ENCODE results near the gene SEC24C.
A peak's percentile ranks its signal among the peaks of the same experiment; 100 is the strongest.

Gene SEC24C

GRCh38 chr10:73801253-73801590 is 57.0 kb downstream of the SEC24C start:
- TF ChIP-seq CTCF (IDR thresholded peaks at IDR 0.05; ENCODE audit: insufficient read depth, low read depth, low read length, missing control alignments), result no peak
- no peak overlapping the region for H3K4me3 ChIP-seq (ENCODE audit: low read length)
- DNase-seq (ENCODE audit: low read depth), result no peak

- no peak overlapping the region for H3K4me3 ChIP-seq (ENCODE audit: low read length)
- DNase-seq (ENCODE audit: low read depth), result peak; percentile 67
- no peak for TF ChIP-seq CTCF (IDR thresholded peaks at IDR 0.05; ENCODE audit: insufficient read depth, low read depth, low read length, missing control alignments)
Measured at GRCh38 chr10:73802276-73802991, 58.3 kb downstream of the SEC24C start.

GRCh38 chr10:73803680-73804286 is 59.6 kb downstream of the SEC24C start:
- no peak for TF ChIP-seq CTCF (IDR thresholded peaks at IDR 0.05; ENCODE audit: insufficient read depth, low read depth, low read length, missing control alignments)
- DNase-seq (ENCODE audit: low read depth), result no peak
- no peak overlapping the region for H3K4me3 ChIP-seq (ENCODE audit: low read length)

GRCh38 chr10:73806176-73806950 is 62.2 kb downstream of the SEC24C start:
- DNase-seq (ENCODE audit: low read depth), result no peak
- no peak overlapping the region for H3K4me3 ChIP-seq (ENCODE audit: low read length)
- TF ChIP-seq CTCF (IDR thresholded peaks at IDR 0.05; ENCODE audit: insufficient read depth, low read depth, low read length, missing control alignments), result no peak

GRCh38 chr10:73807471-73807870 is 63.3 kb downstream of the SEC24C start:
- DNase-seq (ENCODE audit: low read depth), result no peak
- TF ChIP-seq CTCF (IDR thresholded peaks at IDR 0.05; ENCODE audit: insufficient read depth, low read depth, low read length, missing control alignments), result no peak
- H3K4me3 ChIP-seq (ENCODE audit: low read length), result no peak overlapping the region

- no peak overlapping the region for H3K4me3 ChIP-seq (ENCODE audit: low read length)
- no peak for DNase-seq (ENCODE audit: low read depth)
- TF ChIP-seq CTCF (IDR thresholded peaks at IDR 0.05; ENCODE audit: insufficient read depth, low read depth, low read length, missing control alignments), result no peak
Measured at GRCh38 chr10:73808021-73808815, 64.0 kb downstream of the SEC24C start.
